Heart right ventricle (tissue), 16 donors: ENCODE measurements around the gene TNNI2. TPM values are rescaled to one million over a fixed set of nuclear protein-coding genes. Genes with fewer than 3 reads are reported as not detected.
A peak's percentile ranks its signal among the peaks of the same experiment; 100 is the strongest.

Experiments
- ATAC-seq, 8 donors: fragments of 200-7000 bp; cut with Tn5 transposase; one replicate each; pipeline ENCODE4 v1.9.1; 2020; ENCODE audit warnings: mild to moderate bottlenecking in 8 of 8, moderate library complexity in 8 of 8, moderate number of reproducible peaks in 1 of 8
- DNase-seq, 2 donors: peaks; one replicate each; pipeline ENCODE4 v3.0.0-alpha.2; 2020
- H3K27ac ChIP-seq, 10 donors: fragments of 200-600 bp; sonication (generic) in 2 of 10; one replicate each; pipeline versions ENCODE4 v1.5.0 to v1.8.0; 2020 to 2022; ENCODE audit warnings: mild to moderate bottlenecking in 3 of 10
- H3K27me3 ChIP-seq, 7 donors: fragments of 200-600 bp; one replicate each; pipeline ENCODE4 v1.8.0; 2021 to 2022; ENCODE audit warnings: mild to moderate bottlenecking in 2 of 7
- H3K36me3 ChIP-seq, 9 donors: fragments of 200-600 bp; sonication (generic) in 1 of 9; one replicate each; pipeline versions ENCODE4 v1.5.0 to v1.8.0; 2020 to 2022; ENCODE audit warnings: mild to moderate bottlenecking in 2 of 9
- H3K4me1 ChIP-seq, 9 donors: fragments of 200-600 bp; sonication (generic) in 1 of 9; one replicate each; pipeline versions ENCODE4 v1.5.0 to v1.8.0; 2020 to 2022; ENCODE audit warnings: mild to moderate bottlenecking in 4 of 9
- H3K4me3 ChIP-seq, 10 donors: fragments of 200-600 bp; sonication (generic) in 2 of 10; one replicate each; pipeline versions ENCODE4 v1.5.0 to v1.8.0; 2020 to 2022; ENCODE audit warnings: mild to moderate bottlenecking in 7 of 10, moderate library complexity in 2 of 10
- H3K9me3 ChIP-seq, 11 donors: fragments of 200-600 bp in 10 of 11; sonication (generic) in 2 of 11; one replicate each; pipeline versions ENCODE4 v1.5.0 to v1.8.0; 2013 to 2022; ENCODE audit warnings: mild to moderate bottlenecking in 2 of 11, control low read depth in 1 of 11, moderate library complexity in 1 of 11
- CTCF ChIP-seq, 9 donors: fragments of 200-600 bp; sonication (generic) in 2 of 9; IDR thresholded peaks; one replicate each; pipeline versions ENCODE4 v1.5.0 to v1.8.0; 2021 to 2022; ENCODE audit warnings: antibody characterized with exemption in 9 of 9, mild to moderate bottlenecking in 5 of 9, moderate library complexity in 1 of 9
- WGBS, 2 donors: extraction: QIAGEN DNeasy Blood & Tissue Kit; methylation state at CpG; one replicate each; pipeline ENCODE4 v1.1.7; 2013; ENCODE audit warnings: inconsistent platforms in 1 of 2; 5-methylcytosine and 5-hydroxymethylcytosine counted together
- intact Hi-C, 10 donors: fragments of 100-400 bp; cut with DNase I; formaldehyde crosslinking; loops; one replicate each; pipeline versions ENCODE4 v1.11.1 to v1.14.2; 2022
- polyA plus RNA-seq, 2 donors: library from polyadenylated mRNA; stranded (reverse); fragments of 200-250 nt; gene quantifications; one replicate each; pipeline ENCODE4 v1.2.3, GENCODE V29; 2013
- total RNA-seq, 10 donors: library from RNA; stranded (reverse); fragmentation: NEBNext Ultra II Directional in 3 of 10; extraction: Animal tissue kit (Norgen Biotek cat#: 25700) in 3 of 10; gene quantifications; one replicate each; pipeline versions ENCODE4 v1.2.1 to v1.2.4, GENCODE V29; 2021 to 2023
- donor health status: Arrhythmogenic right ventricular cardiomyopathy.
- donor health status: ischemic (EF 13 %, LVEDD 7.1; RV severe dilation, severe dysfunction).
- donor health status: healthy with polysubstance abuse.
- donor health status: DM: no; HTN: yes; CAD: no.
- donor health status: DM: no; HTN: no; CAD: no.
- donor health status: ischemic (EF 25% LVEDD 6.9; RV normal size, moderate dysfunction).
- donor health status: ischemic (EF 25% LVEDD 5.7; RV mildly dilated, moderate dysfunction).
- donor health status: healthy.
- donor health status: DM: yes; HTN: yes; CAD: no.
- donor health status: Ischemic cardiomyopathy.
- donor health status: ischemic (EF 35%, LVEDD 5.7; RV mildly dilated, moderate dysfunction).
- donor health status: nonischemic (EF 11% LVEDD 7.7; RV severe dilation, severe dysfunction).
- donor health status: DM: yes; HTN: yes; CAD: no.
- donor health status: PGD.
- donor health status: ischemic (EF 29% LVEDD 5.4; RV normal size, mild dysfunction).
- donor health status: nonischemic (EF 23%, LVEDD 6.1; RV moderate dilation, normal function).

TNNI2 gene
- total and polyA plus RNA-seq, 12 donors = 0.36 to 1.2 (median 0.55) TPM; not detected in 7

GRCh38 chr11:1880746-1881441 is 42.1 kb downstream of the TNNI2 start:
- 67 to 77% methylated on average over 9 of the region's 9 CpGs for WGBS, 2 donors
- no peaks in the 10 kb centered on the region for H3K27me3 ChIP-seq
- no peak for TF ChIP-seq CTCF (IDR thresholded peaks at IDR 0.05)
- DNase-seq (no peak), ATAC-seq (peak in 4 of 8 donors; percentile 0 to 12 (median 1))
- peaks cover 0 to 48% (median 0%) of the 10 kb centered on the region in 9 donors for H3K36me3 ChIP-seq
- peak overlapping the region; percentile 88 to 100 (median 96) for H3K27ac ChIP-seq
- peak overlapping the region in 1 of 10 donors; percentile 6 for H3K4me3 ChIP-seq
- no peaks in the 10 kb centered on the region for H3K9me3 ChIP-seq
- intact Hi-C loops = loop anchor here in 8 of 10 donors (2.0 to 10.0 kb wide), 8 partner anchors 36 to 274 kb away; partner anchors contain the start of genes TNNT3 (in 5 of the 8) and TNNI2 (in 3 of the 8)
- peaks cover 44 to 75% (median 63%) of the 10 kb centered on the region in 9 donors for H3K4me1 ChIP-seq

GRCh38 chr11:1881442-1882264 is 42.9 kb downstream of the TNNI2 start:
- intact Hi-C loops = loop anchor here in 9 of 10 donors (2.0 to 10.0 kb wide), 10 partner anchors 36 to 273 kb away; partner anchors contain the start of genes TNNT3 (in 6 of the 9) and TNNI2 (in 3 of the 9)
- Histone ChIP-seq H3K36me3 (peaks cover 0 to 56% (median 0%) of the 10 kb centered on the region in 9 donors), H3K9me3 (no peaks in the 10 kb centered on the region), H3K27ac (peak overlapping the region; percentile 88 to 100 (median 96)), H3K4me1 (peaks cover 42 to 67% (median 55%) of the 10 kb centered on the region in 9 donors), H3K27me3 (no peaks in the 10 kb centered on the region), H3K4me3 (peak overlapping the region in 2 of 10 donors; percentile 6 to 17)
- no peak for TF ChIP-seq CTCF (IDR thresholded peaks at IDR 0.05)
- ATAC-seq (peak; percentile 23 to 78 (median 58)), DNase-seq (peak; percentile 75 to 78)
- WGBS, 2 donors = 50 to 57% methylated on average over 41 to 43 of the region's 43 CpGs

GRCh38 chr11:1882265-1883238 is 43.8 kb downstream of the TNNI2 start:
- peaks cover 0 to 65% (median 0%) of the 10 kb centered on the region in 9 donors for H3K36me3 ChIP-seq
- H3K9me3 ChIP-seq = no peaks in the 10 kb centered on the region
- H3K4me1 ChIP-seq = peaks cover 33 to 58% (median 46%) of the 10 kb centered on the region in 9 donors
- peak overlapping the region; percentile 88 to 100 (median 96) for H3K27ac ChIP-seq
- H3K4me3 ChIP-seq = peak overlapping the region in 1 of 10 donors; percentile 17
- WGBS, 2 donors = 32 to 33% methylated on average over 23 of the region's 23 CpGs
- intact Hi-C loops = loop anchor here in 9 of 10 donors (2.0 to 10.0 kb wide), 9 partner anchors 35 to 272 kb away; partner anchors contain the start of genes TNNT3 (in 6 of the 9) and TNNI2 (in 2 of the 9)
- ATAC-seq = peak; percentile 72 to 88 (median 84)
- TF ChIP-seq CTCF (IDR thresholded peaks at IDR 0.05) = peak; percentile 87 to 96 (median 94)
- peak; percentile 86 to 91 for DNase-seq
- H3K27me3 ChIP-seq = no peaks in the 10 kb centered on the region
